GM23338 (cell line): ENCODE results near the gene GALM.
"Not testable (repeated sequence)": the region's sequence is repeated elsewhere in the genome, so short reads cannot be mapped to it uniquely, and the experiment has no call there.

Source experiments
- CTCF ChIP-seq, 2 experiments: fragments of 200-600 bp in 1 of 2; sonication (generic) in 1 of 2; conservative IDR thresholded peaks; 2 replicates each; pipeline versions ENCODE4 v1.5.1 to v1.6.1; 2016 to 2017; ENCODE audit warnings: antibody characterized with exemption in 2 of 2, low read depth in 2 of 2, mild to moderate bottlenecking in 2 of 2, moderate library complexity in 1 of 2
- EZH2 ChIP-seq: fragments of 200-600 bp; sonication (generic); IDR thresholded peaks from one replicate; pipeline ENCODE4 v1.8.0; 2017; ENCODE audit warnings: antibody characterized with exemption, mild to moderate bottlenecking, low read depth; ENCODE audit not compliant: unreplicated experiment
- NANOG ChIP-seq: IDR thresholded peaks from 2 replicates; pipeline ENCODE4 v1.6.1; 2016; ENCODE audit warnings: antibody characterized with exemption, borderline replicate concordance
- REST ChIP-seq: IDR thresholded peaks from one replicate; pipeline ENCODE4 v1.6.1; 2018; ENCODE audit warnings: antibody characterized with exemption; ENCODE audit not compliant: unreplicated experiment

DNA sequence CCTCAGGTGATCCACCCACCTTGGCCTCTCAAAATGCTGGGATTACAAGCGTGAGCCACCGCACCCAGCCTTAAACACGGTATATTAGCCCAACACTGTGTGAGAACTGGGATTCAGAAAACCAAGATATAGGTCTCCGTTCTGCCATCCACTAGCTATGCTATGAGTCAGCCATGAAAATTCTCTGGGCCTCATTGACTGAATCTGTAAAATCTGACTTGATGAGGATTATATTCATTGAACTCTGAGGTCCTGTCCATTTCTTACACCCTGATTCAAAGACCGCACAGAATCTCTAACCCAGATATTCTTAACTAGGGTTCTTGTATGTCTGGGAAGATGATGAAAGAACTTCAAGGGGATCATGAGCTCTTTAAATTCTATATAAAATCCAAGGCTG lies 37.4 kb downstream of the GALM start:
- TF ChIP-seq NANOG; CTCF (conservative IDR thresholded peaks at IDR 0.05; ENCODE audit: low read depth in 2 of 2); EZH2; REST: not testable (repeated sequence)
